Osteocyte (in vitro differentiated cells): ENCODE results near the gene HOXB4. TPM values are rescaled to one million over a fixed set of nuclear protein-coding genes. Genes with fewer than 3 reads are reported as not detected.

ENCODE experiments used
- DNase-seq: peaks from one replicate; pipeline ENCODE4 v3.0.0; 2021; ENCODE audit warnings: mixed read lengths; ENCODE audit not compliant: unreplicated experiment; ENCODE audit errors: extremely low spot score
- H3K27ac Mint-ChIP-seq: one replicate; pipeline ENCODE4 v1.8.0; 2021; ENCODE audit warnings: mild to moderate bottlenecking, mixed read lengths; ENCODE audit not compliant: unreplicated experiment
- H3K27me3 Mint-ChIP-seq: one replicate; pipeline ENCODE4 v1.8.0; 2021; ENCODE audit warnings: mixed read lengths; ENCODE audit not compliant: unreplicated experiment
- H3K36me3 Mint-ChIP-seq: one replicate; pipeline ENCODE4 v1.8.0; 2021; ENCODE audit warnings: mixed read lengths; ENCODE audit not compliant: unreplicated experiment
- H3K4me1 Mint-ChIP-seq: one replicate; pipeline ENCODE4 v1.8.0; 2021; ENCODE audit warnings: mixed read lengths; ENCODE audit not compliant: unreplicated experiment
- H3K4me3 Mint-ChIP-seq: one replicate; pipeline ENCODE4 v1.8.0; 2021; ENCODE audit warnings: mild to moderate bottlenecking, moderate library complexity, mixed read lengths; ENCODE audit not compliant: unreplicated experiment
- H3K9me3 Mint-ChIP-seq: one replicate; pipeline ENCODE4 v1.8.0; 2021; ENCODE audit warnings: mixed read lengths; ENCODE audit not compliant: unreplicated experiment
- total RNA-seq: library from RNA; stranded (reverse); gene quantifications from 2 replicates; pipeline ENCODE4 v1.2.1, GENCODE V29; 2021
- TF ChIP-seq, protein P1 (sequence below): fragments of 200-600 bp; sonication (generic); IDR thresholded peaks from 2 replicates; pipeline ENCODE4 v1.5.0; 2021; ENCODE audit warnings: antibody characterized with exemption, mild to moderate bottlenecking, moderate library complexity

The HOXB4 gene
- total RNA-seq, 1 donor from 2014 or later = not detected

DNA sequence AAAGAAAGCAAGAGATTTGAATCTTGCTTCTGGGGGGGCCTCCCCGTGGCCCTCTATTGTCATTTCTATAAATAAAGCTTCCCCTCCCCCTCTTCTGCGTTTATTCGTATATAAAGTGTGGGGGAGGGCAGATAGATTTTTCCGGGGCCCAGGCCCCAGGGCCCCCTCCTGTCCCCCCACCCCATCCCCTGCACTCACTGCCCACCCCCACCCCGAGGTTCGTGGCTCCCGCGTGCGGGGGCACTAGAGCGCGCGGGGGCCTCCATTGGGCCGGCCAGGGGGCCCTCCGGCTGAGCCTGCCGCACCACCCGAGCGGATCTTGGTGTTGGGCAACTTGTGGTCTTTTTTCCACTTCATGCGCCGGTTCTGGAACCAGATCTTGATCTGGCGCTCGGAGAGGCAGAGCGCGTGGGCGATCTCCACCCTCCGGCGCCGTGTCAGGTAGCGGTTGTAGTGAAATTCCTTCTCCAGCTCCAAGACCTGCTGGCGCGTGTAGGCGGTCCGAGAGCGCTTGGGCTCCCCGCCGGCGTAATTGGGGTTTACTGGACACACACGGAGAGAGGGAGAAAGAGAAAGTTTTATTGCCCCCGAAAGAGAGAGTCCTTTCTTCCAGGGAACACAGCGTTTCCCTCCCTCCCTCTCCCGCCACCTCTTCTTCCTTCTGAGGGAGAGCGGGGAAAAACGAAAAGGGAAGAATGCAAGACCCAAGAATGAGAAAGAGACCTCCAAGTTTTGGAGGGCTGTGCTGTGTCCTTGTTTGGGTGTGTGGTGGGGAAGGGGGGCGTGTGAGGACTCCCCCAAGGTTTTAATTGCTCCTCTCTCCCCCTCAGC is 1.5 kb downstream of the HOXB4 start:
- no peaks in the 10 kb centered on the region for H3K9me3 Mint-ChIP-seq
- DNase-seq = no peak
- H3K27ac Mint-ChIP-seq = no peak overlapping the region
- no peak overlapping the region for H3K4me3 Mint-ChIP-seq
- TF ChIP-seq, protein P1, sequence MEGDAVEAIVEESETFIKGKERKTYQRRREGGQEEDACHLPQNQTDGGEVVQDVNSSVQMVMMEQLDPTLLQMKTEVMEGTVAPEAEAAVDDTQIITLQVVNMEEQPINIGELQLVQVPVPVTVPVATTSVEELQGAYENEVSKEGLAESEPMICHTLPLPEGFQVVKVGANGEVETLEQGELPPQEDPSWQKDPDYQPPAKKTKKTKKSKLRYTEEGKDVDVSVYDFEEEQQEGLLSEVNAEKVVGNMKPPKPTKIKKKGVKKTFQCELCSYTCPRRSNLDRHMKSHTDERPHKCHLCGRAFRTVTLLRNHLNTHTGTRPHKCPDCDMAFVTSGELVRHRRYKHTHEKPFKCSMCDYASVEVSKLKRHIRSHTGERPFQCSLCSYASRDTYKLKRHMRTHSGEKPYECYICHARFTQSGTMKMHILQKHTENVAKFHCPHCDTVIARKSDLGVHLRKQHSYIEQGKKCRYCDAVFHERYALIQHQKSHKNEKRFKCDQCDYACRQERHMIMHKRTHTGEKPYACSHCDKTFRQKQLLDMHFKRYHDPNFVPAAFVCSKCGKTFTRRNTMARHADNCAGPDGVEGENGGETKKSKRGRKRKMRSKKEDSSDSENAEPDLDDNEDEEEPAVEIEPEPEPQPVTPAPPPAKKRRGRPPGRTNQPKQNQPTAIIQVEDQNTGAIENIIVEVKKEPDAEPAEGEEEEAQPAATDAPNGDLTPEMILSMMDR = no peak
- H3K4me1 Mint-ChIP-seq = no peaks in the 10 kb centered on the region
- no peaks in the 10 kb centered on the region for H3K36me3 Mint-ChIP-seq
- peaks cover 91% of the 10 kb centered on the region for H3K27me3 Mint-ChIP-seq

DNA sequence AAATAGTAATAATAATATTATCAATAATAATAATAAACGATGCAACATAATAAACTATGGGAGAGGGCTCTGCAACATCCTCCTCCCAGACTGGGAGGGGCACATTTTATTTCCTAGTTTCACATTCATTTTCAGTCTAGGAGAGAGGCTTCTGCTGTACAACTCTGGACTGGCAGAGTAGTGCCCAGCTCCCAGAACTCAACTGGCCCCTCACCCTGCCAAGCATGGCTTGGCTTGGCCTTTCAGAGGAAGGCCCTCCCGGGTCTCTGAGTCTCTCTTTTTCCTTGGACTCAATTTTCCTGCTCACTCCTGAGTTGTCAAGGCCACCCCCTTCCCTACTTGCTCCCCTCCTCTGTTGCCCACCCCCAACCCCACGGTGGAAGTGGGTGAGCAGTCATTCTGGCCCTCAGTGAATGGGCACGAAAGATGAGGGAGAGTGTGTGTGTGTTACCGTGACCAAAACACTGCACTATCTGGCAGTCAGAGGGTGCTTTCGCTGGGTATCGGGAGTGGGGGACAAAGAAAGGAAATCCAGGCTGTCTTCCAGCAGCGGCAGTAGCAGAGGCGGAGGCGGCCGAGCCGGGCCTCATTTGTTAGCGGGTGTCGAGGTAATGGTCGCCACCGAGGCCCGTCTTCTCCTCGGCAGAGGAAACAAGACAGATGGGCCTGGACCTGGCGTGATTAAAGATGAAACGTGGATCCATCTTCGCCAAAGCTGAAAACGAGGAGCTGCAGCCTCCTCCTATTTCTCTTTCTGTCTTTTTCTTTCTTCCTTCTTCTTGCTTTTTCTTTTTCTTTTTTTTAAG is 2.3 kb downstream of the HOXB4 start:
- H3K9me3 Mint-ChIP-seq = no peaks in the 10 kb centered on the region
- H3K27me3 Mint-ChIP-seq = peaks cover 91% of the 10 kb centered on the region
- no peaks in the 10 kb centered on the region for H3K4me1 Mint-ChIP-seq
- H3K36me3 Mint-ChIP-seq = no peaks in the 10 kb centered on the region
- no peak for DNase-seq
- H3K27ac Mint-ChIP-seq = no peak overlapping the region
- H3K4me3 Mint-ChIP-seq = no peak overlapping the region
- TF ChIP-seq, protein P1 = no peak

DNA sequence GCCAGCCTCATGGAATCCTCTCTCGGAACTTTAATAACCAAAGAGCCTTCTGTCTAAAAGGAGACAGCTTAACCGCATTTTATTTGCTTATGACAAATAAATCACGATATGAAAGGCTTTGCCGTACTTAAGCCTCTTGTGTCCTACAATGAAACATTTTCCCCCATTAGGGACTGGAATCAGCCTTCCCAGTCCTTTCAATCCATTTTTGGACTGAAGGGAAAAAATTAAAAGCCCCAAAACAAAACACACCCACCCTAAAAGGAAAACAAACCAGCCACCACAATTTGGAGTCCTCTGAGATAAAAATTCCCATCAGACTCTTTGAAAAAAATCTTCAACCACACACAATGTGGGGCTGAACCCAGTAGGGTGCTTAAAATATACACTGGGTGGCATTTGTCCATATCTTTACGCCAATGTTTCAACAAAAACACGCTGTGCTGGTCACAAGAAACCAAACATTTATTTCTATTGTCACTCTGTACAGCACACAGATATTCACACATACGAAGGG is 3.0 kb downstream of the HOXB4 start:
- Mint-ChIP-seq H3K27me3 (peaks cover 87% of the 10 kb centered on the region), H3K4me3 (no peak overlapping the region), H3K4me1 (no peaks in the 10 kb centered on the region), H3K36me3 (no peaks in the 10 kb centered on the region), H3K27ac (no peak overlapping the region), H3K9me3 (no peaks in the 10 kb centered on the region)
- TF ChIP-seq, protein P1 = no peak
- DNase-seq = no peak

DNA sequence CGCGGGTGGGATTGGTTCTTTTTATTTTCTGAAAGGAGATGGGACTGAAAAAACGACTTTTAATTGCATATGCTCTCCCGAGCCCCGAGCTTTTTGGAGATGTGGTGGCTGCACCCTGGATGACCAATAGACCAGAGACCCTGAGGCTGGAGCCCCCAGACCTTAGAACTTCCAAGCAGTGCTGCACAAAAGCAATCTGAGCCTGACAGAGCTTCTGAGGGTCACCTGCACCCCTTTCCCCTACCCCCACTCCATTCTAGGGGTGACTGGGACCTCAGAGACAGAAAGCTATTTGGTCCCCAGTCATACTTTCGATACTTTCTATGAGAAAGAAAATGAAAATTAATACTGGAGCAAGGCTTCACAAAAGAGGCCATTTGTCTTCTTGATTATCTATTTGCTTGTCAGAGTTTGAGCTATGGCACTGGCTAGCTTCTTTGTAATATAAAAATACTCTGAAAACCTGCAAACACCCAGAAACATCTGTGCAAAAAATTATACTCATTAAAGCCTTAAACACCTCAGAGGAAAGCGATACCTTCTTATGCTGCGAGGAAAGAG is 3.6 kb downstream of the HOXB4 start:
- Mint-ChIP-seq H3K36me3 (no peaks in the 10 kb centered on the region), H3K9me3 (no peaks in the 10 kb centered on the region), H3K27me3 (peaks cover 83% of the 10 kb centered on the region), H3K27ac (no peak overlapping the region), H3K4me3 (no peak overlapping the region), H3K4me1 (no peaks in the 10 kb centered on the region)
- DNase-seq = no peak
- TF ChIP-seq, protein P1 = no peak
